GM12891 (cell line): ENCODE measurements around the gene PSME3IP1.

Source experiments
- DNase-seq: peaks from one replicate; pipeline ENCODE4 v3.0.0; 2011; ENCODE audit warnings: low spot score; ENCODE audit not compliant: insufficient read length
- FAIRE-seq: peaks from 2 replicates; lab custom pipeline; 2011; peaks lifted over from hg19 to GRCh38; lab: Jason Lieb, UNC
- PAX5 ChIP-seq: IDR thresholded peaks from 2 replicates; pipeline ENCODE4 v1.6.1; 2011; ENCODE audit warnings: low read length, moderate library complexity, mild to moderate bottlenecking; ENCODE audit not compliant: insufficient read depth, severe bottlenecking
- POLR2A ChIP-seq: IDR thresholded peaks from 2 replicates; pipeline ENCODE4 v1.6.1; 2011; ENCODE audit warnings: low read depth, low read length, control low read depth
- POLR2AphosphoS5 ChIP-seq: IDR thresholded peaks from 2 replicates; pipeline ENCODE4 v1.6.1; 2011; ENCODE audit warnings: low read depth, low read length, control low read depth
- POU2F2 ChIP-seq: IDR thresholded peaks from 2 replicates; pipeline ENCODE4 v1.6.1; 2011; ENCODE audit warnings: low read depth, mild to moderate bottlenecking, control low read depth, low read length, moderate library complexity
- SPI1 ChIP-seq: IDR thresholded peaks from 2 replicates; pipeline ENCODE4 v1.6.1; 2011; ENCODE audit warnings: low read depth, low read length, control low read depth
- TAF1 ChIP-seq: IDR thresholded peaks from 2 replicates; pipeline ENCODE4 v1.6.1; 2011; ENCODE audit warnings: low read depth, low read length, control low read depth

The PSME3IP1 gene

GRCh38 chr16:57157533-57157932 lies 28.3 kb downstream of the PSME3IP1 start:
- no peak for TF ChIP-seq TAF1
- FAIRE-seq: no peak
- DNase-seq: no peak

DNA sequence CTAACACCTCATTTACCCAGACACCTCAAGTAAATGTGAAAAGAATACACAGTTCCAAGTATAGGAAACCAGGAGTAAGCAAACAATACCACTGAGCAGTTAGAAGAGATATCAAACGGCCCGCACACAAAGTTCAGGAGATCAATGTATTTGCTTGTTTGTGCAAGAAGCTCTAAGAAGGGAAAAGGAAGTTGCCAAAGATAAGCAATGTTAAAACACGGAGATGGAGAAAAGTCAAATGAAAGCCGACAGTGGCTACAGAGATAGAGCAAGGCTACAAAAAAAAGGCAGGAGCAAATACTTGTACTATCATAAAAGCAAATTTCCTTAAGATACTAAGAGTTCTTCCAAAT lies 29.5 kb downstream of the PSME3IP1 start:
- no peak for DNase-seq
- no peak for FAIRE-seq
- no peak for TF ChIP-seq POU2F2
- no peak for TF ChIP-seq SPI1
- no peak for TF ChIP-seq TAF1
- no peak for TF ChIP-seq POLR2A
- no peak for TF ChIP-seq POLR2AphosphoS5

DNA sequence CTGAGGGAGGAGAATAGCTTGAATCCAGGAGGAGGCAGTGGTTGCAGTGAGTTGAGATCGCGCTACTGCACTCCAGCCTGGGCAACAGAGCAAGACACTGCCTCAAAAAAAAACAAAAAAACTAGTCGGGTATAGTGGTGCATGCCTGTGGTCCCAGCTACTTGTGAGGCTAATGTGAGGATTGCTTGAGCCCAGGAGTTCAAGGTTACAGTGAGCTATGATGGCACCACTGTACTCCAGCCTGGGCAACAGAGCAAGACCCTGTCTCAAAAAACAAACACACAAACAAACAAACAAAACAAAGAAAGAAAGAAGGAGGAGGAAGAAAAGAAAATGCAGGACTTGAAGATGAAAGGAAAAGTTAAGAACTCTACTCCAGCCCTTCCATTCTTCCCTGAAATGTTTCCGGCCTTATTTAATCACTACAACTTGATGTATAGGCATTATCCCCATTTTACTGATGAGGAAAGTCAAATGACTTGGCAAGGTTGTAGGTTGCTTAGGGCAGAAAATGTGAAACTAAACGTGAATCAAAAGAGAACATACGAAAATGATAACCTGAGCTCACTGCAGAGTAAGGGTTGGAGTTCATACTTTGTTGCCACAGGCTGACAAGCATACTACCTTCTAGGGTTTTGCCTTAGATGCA lies 30.0 kb downstream of the PSME3IP1 start:
- DNase-seq (no peak), FAIRE-seq (no peak)
- TF ChIP-seq POU2F2 (no peak), TAF1 (no peak), POLR2AphosphoS5 (no peak), SPI1 (no peak), PAX5 (no peak), POLR2A (no peak)

- TF ChIP-seq TAF1: no peak
- no peak for TF ChIP-seq POLR2A
- TF ChIP-seq POU2F2: no peak
- TF ChIP-seq POLR2AphosphoS5: no peak
- no peak for TF ChIP-seq SPI1
- no peak for TF ChIP-seq PAX5
- DNase-seq (no peak), FAIRE-seq (no peak)
These were observed 32.0 kb downstream of the PSME3IP1 start for GRCh38 chr16:57153841-57154240.

DNA sequence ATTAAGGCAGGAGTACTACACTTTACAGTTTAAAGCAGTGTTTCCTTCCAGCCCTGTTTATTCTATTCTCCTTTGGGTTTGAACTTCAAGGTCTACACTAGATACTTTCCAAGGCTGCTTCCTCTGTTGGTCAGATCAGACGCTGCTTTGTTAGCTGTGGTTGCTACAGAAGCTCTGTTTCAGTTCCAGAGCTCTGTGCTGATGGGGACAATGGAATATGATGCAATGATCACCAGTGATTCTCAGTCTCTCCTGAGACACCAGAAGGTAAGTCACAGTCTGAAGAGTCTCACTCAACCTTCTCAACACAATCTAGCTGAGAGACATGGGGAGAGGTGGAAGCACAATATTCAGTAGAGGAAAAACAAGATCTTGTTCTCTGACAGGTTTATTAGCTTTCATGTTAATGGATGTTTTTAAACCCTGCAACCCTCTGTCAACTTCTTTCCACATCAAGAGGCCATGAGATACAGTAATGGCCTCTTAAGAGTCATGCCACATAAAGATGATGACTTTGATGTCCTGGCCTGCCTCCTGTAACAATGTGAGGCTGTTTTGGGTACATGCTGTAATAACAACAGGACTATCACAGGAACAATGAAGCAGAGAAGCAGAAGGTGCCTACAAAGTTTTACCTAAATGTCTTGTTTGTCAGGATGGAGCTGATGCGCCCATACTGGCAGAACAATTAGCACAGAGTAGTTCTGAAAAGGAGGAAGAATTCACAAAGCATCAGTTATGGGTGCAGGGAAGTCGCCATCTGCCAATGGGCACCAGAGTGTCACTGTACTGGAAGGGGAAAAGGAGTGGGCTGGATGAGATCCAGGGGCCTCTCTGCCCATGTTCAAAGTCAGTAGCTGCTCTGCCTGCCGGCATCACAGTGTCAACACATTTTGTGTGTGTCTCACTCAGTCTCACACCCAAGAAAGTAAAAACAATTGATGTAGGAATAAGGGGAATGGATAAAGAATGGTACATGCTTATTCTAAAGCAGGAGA lies 33.4 kb downstream of the PSME3IP1 start:
- DNase-seq (no peak), FAIRE-seq (no peak)
- no peak for TF ChIP-seq POU2F2
- TF ChIP-seq POLR2A: no peak
- no peak for TF ChIP-seq SPI1
- TF ChIP-seq TAF1: no peak
- no peak for TF ChIP-seq POLR2AphosphoS5
- TF ChIP-seq PAX5: no peak

- TF ChIP-seq POLR2A: no peak
- no peak for TF ChIP-seq POLR2AphosphoS5
- no peak for TF ChIP-seq PAX5
- no peak for TF ChIP-seq TAF1
- TF ChIP-seq POU2F2: no peak
- no peak for TF ChIP-seq SPI1
- FAIRE-seq (no peak), DNase-seq (no peak)
These were observed 34.5 kb downstream of the PSME3IP1 start for GRCh38 chr16:57151369-57151768.

DNA sequence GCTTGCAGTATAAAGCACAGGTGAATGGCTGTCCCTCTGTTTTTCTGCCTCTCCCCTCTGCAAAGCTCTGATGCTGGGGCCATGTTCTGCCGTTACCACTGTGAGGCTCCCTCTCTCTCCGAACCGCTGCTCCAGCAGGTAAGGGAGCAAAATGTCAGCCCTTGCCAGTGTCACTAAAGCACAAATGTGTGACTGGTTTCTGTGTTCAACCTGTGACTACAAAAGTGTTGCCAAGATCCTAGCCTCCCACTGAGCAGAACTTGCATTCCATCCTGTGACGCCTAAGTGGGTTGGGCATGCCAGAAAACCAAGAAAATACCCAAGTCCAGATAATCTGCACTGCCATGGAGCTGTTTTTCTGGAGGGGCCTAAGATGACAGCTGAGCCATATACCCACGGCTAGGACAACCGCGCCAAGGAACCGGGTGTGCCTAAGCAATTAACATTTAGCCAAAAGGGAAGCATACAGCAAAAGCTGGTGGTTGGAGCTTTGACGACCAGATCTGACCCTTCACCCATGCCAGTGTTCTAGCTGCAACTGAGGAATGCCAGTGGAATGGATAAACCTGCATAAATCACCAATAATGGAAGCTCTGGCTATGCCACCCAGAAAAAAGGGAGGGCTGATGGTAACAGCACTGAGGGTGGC lies 35.0 kb downstream of the PSME3IP1 start:
- no peak for DNase-seq
- no peak for FAIRE-seq
- no peak for TF ChIP-seq POLR2A

DNA sequence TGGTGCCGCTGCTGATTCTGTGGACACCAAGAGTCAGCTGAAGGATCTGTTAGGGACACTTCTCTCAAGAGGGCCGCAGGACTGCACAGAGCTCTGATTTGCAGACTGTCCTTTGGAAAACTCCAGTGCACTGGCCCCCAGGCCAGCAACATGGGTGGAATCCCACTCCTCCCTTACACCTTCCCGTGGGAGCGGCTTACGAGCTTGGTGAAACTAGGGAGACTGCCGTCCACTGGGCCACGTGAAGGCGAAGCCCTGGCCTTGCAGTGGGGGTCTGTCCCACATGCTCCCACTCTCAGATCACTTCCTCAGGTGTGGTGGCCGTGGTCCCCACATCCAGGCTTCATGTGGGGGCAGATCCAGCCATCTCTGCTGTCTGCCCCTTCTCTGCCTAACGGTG lies 36.4 kb downstream of the PSME3IP1 start:
- no peak for FAIRE-seq
- TF ChIP-seq SPI1: no peak
- TF ChIP-seq POLR2AphosphoS5: no peak
- no peak for TF ChIP-seq POU2F2
- no peak for TF ChIP-seq TAF1
- no peak for TF ChIP-seq PAX5
- TF ChIP-seq POLR2A: no peak
- no peak for DNase-seq

GRCh38 chr16:57148481-57148880 lies 37.4 kb downstream of the PSME3IP1 start:
- no peak for FAIRE-seq
- no peak for DNase-seq
- TF ChIP-seq SPI1 (no peak), POLR2AphosphoS5 (no peak), POU2F2 (no peak), TAF1 (no peak), POLR2A (no peak), PAX5 (no peak)

DNA sequence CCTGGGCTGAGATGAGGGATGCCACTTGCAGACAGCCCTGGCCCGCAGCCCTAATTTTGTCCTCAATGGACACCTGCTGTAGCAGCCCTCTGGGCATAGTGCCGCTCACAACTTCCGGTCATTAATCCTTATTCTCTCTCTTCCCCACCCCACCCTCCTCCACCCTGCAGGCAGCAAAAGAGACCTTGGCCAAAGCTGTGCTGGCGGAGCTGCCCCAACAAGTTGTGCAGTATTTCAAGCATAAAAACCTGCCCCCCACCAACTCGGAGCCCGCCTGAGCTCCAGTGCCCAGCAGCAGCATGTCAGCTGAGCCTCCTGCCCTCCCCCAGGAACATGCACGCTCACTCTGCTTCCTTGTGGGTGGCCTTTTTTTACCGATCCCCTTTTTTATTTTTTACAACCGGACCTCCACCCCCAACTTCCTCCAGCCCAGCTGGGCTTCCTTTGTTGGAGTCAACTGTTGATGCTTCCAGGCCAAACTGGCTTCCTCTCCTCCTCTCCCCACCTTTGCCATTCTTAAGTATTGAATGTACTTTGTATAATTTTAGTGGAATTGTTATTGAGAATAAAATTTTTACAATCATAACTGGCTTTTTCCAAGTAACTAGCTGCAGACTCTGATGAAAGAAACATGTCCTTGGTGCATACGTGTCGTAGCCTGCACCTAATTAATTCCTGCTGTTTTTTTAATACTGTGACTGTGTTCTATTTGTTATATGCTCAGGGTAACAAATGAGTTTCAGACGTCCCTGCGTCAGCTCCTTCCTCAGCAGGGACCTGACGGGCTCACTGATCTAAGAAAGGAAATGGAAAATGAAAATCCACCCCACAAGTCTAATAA lies 38.2 kb downstream of the PSME3IP1 start:
- DNase-seq (no peak), FAIRE-seq (peak; percentile 72)
- TF ChIP-seq SPI1: 0 out of 2 replicates have a peak, but pooled peaks have one; percentile 6
- TF ChIP-seq POLR2A: no peak
